Nucleus accumbens (tissue), 56 donors: ENCODE measurements around the gene TNFRSF12A.
"Not testable (repeated sequence)": the region's sequence is repeated elsewhere in the genome, so short reads cannot be mapped to it uniquely, and the experiment has no call there.

Source experiments
- DNase-seq, 56 donors: peaks; one replicate each; lab custom pipeline; 2025; lab: John Stamatoyannopoulos, UW

Gene TNFRSF12A

GRCh38 chr16:3059041-3059722, 39.0 kb downstream of the TNFRSF12A start:
- peak in 53 of 56 donors; percentile 25 to 85 (median 63) for DNase-seq

DNA sequence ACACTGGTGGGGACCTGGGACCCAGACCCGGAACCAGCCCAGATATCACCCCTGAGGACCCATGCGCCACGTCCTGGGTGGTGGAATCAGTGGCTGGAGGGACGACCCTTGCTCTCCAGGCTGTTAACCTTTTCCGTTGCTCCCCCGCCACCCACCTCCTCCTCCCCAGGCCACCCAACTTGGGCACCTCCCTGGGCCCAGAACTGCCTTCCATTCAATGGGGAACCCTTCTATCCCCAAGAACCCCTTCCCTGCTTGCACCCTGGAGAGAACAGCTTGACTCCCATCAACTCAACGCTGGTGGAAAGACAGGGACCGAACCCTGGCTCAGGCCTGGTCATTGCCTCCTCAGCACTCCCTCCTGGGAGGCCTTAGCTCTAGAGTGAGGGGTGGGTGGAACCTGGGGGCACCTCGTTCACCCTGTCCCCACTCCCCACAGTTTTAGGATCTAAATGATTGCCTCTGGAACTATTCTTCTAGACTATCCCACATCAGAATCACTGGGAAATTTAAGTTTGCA, 39.6 kb downstream of the TNFRSF12A start:
- DNase-seq: peak in 2 of 56 donors; percentile 6 to 33

GRCh38 chr16:3060339-3061127, 40.4 kb downstream of the TNFRSF12A start:
- no peak for DNase-seq

- no peak for DNase-seq
Observed at GRCh38 chr16:3062553-3062952, 42.4 kb downstream of the TNFRSF12A start.

DNA sequence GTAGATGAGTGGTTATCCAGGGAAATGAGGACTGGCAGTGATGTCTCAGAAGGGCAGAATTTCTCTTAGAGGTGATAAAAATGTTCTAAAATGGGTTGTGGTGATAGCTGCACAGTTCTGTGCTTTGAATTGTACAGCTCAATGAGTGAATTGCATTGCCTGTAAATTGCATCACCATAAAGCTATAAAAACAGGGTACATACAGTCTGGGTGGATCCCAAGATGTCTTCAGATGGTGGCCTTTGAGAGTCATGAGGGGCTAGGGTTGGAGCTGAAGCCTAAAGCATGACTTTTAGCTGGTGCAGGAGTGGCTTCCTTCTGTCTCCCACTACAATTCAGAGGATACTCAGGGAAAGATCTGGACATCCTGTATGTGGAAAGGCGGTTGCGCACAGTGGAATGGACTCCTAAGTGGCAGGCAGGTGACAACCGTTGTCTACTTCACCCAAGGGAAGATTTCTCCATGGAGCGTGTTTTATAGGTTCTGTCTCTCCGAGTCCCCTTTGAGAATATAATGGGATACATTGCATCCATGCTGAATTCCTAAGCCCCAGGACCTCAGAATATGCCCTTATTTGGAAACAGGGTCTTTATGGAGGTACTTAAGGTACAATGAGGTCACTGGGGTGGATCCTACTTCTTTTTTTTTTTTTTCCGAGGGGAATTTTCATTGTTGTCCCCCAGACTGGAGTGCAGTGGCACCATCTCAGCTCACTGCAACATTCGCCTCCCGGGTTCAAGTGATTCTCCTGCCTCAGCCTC, 43.6 kb downstream of the TNFRSF12A start:
- DNase-seq: no peak

DNA sequence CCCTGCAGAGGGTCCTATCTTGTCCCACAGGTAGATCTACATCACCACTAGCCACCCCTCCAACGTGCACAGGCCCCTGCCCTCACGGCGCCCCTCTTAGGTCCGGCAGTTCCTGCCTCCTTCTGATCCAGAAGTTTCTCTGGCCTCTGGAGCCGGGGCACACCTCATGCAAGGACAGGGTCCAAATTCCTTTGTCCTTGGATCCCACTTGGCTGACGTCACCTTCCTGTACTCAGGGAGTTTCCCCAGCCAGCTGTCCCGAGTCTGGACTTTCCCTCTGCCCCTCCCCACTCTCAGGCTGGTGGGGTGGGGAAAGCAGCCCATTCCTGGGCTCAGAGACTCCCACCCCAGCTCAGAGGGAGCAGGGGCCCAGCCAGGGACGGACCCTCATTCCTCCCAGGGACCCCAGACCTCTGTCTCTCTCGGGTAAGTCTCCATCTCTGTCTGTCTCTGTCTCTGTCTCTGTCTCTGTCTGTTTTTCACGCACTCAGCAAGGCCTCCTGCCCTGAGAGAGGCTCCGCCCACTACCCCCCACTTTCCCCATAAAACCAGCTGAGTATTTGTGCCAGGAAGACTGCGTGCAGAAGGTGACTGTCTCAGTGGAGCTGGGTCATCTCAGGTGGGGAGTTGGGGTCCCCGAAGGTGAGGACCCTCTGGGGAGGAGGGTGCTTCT, 45.0 kb downstream of the TNFRSF12A start, which contains the start of gene IL32:
IL32 (plus strand) TSS at position 572 of the 673 bp plus-strand sequence. CDS start 172 bp downstream, outside the sequence.
- no peak for DNase-seq

DNA sequence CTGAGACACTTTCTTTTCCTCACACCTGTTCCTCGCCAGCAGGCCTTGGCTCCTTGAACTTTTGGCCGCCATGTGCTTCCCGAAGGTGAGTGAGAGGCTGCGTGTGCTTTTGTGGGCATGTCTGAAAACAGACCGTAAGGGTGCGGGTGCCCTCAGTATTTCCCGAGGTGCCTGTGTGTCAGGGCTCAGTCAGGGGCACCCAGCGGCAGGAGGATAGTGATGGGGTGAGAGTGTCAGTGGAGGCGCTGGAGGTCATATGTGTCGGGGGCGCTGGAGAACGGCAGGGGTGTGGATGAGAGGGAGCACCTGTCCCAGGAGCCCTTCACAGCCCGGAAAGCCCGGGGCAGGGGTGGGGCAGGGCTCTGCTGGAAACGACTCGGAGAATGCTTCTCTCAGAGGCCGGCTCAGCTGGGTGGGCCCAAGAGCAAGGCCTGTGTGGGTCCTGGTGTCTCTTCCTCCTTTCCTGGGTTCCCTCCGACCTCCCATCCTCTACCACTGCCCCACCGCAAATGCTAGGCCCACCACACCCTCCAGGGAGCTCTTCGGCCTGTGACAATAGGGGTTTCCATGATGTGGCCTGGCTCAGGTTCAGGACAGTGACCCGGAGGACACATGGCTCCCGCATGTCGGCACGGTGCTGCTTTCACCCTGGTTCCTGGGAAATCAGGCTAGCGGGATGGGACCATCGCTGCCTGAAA, 45.7 kb downstream of the TNFRSF12A start:
- no peak for DNase-seq

DNA sequence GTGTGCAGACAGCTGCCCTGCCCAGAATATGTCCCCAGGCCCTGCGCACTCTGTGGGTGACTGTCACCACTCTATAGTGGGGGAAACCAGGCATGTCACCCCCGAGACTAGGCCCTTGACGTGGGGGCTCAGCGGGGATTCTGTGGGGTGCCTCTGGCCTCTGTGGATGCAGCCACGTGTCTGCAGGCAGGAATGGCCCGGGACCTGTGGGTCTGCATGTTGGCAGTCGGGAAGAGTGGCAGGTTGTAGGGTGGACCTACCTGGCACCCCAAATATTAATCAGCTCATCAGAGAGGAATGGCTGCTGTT, 46.2 kb downstream of the TNFRSF12A start:
- DNase-seq: no peak

GRCh38 chr16:3068487-3068886, 48.3 kb downstream of the TNFRSF12A start:
- DNase-seq: no peak

- not testable (repeated sequence) for DNase-seq
Observed at GRCh38 chr16:3069146-3069545, 49.0 kb downstream of the TNFRSF12A start.

DNA sequence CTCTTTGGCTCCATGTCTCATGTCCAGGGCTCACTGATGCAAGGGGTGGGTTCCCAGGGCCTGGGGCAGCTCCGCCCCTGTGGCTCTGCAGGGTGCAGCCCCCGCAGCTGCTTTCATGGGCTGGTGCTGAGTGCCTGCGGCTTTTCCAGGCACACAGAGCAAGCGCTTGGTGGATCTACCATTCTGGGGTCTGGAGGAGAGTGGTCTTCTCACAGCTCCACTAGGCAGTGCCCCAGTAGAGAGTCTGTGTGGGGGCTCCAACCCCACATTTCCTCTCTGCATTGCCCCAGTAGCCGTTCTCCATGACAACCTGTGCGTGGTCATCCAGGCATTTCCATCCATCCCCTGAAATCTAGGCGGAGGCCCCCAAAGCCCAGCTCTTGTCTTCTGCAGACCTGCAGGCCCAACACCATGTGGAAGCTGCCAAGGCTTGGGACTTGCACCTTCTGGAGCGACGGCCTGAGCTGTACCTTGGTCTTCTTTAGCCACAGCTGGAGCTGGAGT, 50.5 kb downstream of the TNFRSF12A start:
- no peak for DNase-seq

DNA sequence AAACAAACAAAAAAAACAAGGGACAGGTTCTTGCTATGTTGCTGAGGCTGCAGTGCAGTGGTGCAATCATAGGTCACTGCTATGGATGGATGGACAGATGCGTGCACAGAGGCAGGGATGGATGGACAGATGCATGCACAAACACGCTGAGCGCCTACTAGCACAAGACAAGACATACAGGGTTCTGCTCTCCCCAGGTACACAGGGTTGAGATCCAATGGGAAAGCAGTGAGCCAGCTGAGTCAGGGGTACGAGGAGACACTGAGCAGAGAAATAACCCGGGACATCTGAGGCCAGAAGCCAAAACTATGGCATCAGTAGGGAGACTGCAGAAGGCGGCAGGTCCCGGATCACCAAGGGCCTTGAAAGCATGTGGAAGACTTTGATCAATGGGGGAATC, 51.5 kb downstream of the TNFRSF12A start:
- DNase-seq: no peak
